Neural cell (in vitro differentiated cells): ENCODE results near the gene MYOZ1. TPM values are rescaled to one million over a fixed set of nuclear protein-coding genes. Genes with fewer than 3 reads are reported as not detected.

Source experiments
- H2AFZ ChIP-seq: fragments of 200-600, 300-800 bp; sonication (generic), shearing (Covaris generic); 2 replicates; pipeline ENCODE4 v1.6.0; 2014; ENCODE audit warnings: low read depth, mild to moderate bottlenecking, antibody characterized with exemption, low read length, moderate library complexity
- H3F3A ChIP-seq: fragments of 200-600 bp; shearing (Covaris generic); 2 replicates; pipeline ENCODE4 v1.6.1; 2016; ENCODE audit warnings: mild to moderate bottlenecking, moderate library complexity, mixed read lengths, antibody characterized with exemption, low read length; ENCODE audit not compliant: insufficient read depth, poor library complexity, severe bottlenecking
- H3K27ac ChIP-seq: fragments of 200-600, 300-800 bp; sonication (generic), shearing (Covaris generic); 2 replicates; pipeline ENCODE4 v1.5.1; 2014; ENCODE audit warnings: mild to moderate bottlenecking, low read length, moderate library complexity
- H3K27me3 ChIP-seq: fragments of 300-800, 200-600 bp; sonication (generic), shearing (Covaris generic); 2 replicates; pipeline ENCODE4 v1.6.0; 2014; ENCODE audit warnings: mild to moderate bottlenecking, low read depth, low read length, moderate library complexity; ENCODE audit not compliant: insufficient read depth
- H3K36me3 ChIP-seq: fragments of 300-800, 200-600 bp; sonication (generic), shearing (Covaris generic); 2 replicates; pipeline ENCODE4 v1.5.1; 2014; ENCODE audit warnings: mild to moderate bottlenecking, antibody characterized with exemption, low read length, moderate library complexity; ENCODE audit not compliant: insufficient read depth
- H3K4me2 ChIP-seq: fragments of 300-800, 200-600 bp; sonication (generic), shearing (Covaris generic); 2 replicates; pipeline ENCODE4 v1.6.0; 2014; ENCODE audit warnings: mild to moderate bottlenecking, low read length
- H3K4me3 ChIP-seq: fragments of 300-800, 200-600 bp; sonication (generic), shearing (Covaris generic); 2 replicates; pipeline ENCODE4 v1.5.1; 2014; ENCODE audit warnings: mild to moderate bottlenecking, low read length, moderate library complexity
- H3K79me2 ChIP-seq: fragments of 200-600 bp; shearing (Covaris generic); replicated peaks from 2 replicates; pipeline ENCODE4 v1.6.0; 2014; ENCODE audit warnings: mild to moderate bottlenecking, low read length, moderate library complexity; ENCODE audit not compliant: insufficient read depth
- H3K9ac ChIP-seq: fragments of 300-800, 200-600 bp; sonication (generic), shearing (Covaris generic); 2 replicates; pipeline ENCODE4 v1.6.1; 2016; ENCODE audit warnings: mild to moderate bottlenecking, low read length, mixed read lengths
- H3K9me2 ChIP-seq: fragments of 200-600 bp; shearing (Covaris generic); 2 replicates; pipeline ENCODE4 v1.6.1; 2016; ENCODE audit warnings: mild to moderate bottlenecking, low read length, mixed read lengths; ENCODE audit not compliant: insufficient read depth
- H3K9me3 ChIP-seq: fragments of 200-600, 300-800 bp; sonication (generic), shearing (Covaris generic); 2 replicates; pipeline ENCODE4 v1.6.1; 2016; ENCODE audit warnings: mild to moderate bottlenecking, mixed run types, low read length, moderate library complexity, mixed read lengths
- H4K20me1 ChIP-seq: fragments of 200-600 bp; shearing (Covaris generic); 2 replicates; pipeline ENCODE4 v1.6.1; 2016; ENCODE audit warnings: mild to moderate bottlenecking, mixed run types; ENCODE audit not compliant: insufficient read depth
- EP300 ChIP-seq: fragments of 450-650 bp; conservative IDR thresholded peaks from 2 replicates; pipeline ENCODE4 v1.6.1; 2014; ENCODE audit warnings: antibody characterized with exemption, mild to moderate bottlenecking, moderate library complexity; ENCODE audit not compliant: poor library complexity, severe bottlenecking
- EZH2 ChIP-seq: fragments of 200-600, 300-800 bp; shearing (Covaris generic), sonication (generic); IDR thresholded peaks from 2 replicates; pipeline ENCODE4 v1.6.1; 2014; ENCODE audit warnings: antibody characterized with exemption, low read length, borderline replicate concordance, mild to moderate bottlenecking; ENCODE audit not compliant: insufficient read depth, poor library complexity, severe bottlenecking
- MXI1 ChIP-seq: fragments of 450-650 bp; conservative IDR thresholded peaks from 2 replicates; pipeline ENCODE4 v1.6.1; 2014; ENCODE audit warnings: antibody characterized with exemption, mild to moderate bottlenecking; ENCODE audit not compliant: poor library complexity, severe bottlenecking
- POLR2AphosphoS5 ChIP-seq: IDR thresholded peaks from 2 replicates; pipeline ENCODE4 v1.6.1; 2012
- RAD21 ChIP-seq: fragments of 450-650 bp; conservative IDR thresholded peaks from 2 replicates; pipeline ENCODE4 v1.6.1; 2014; ENCODE audit warnings: antibody characterized with exemption, mild to moderate bottlenecking, moderate library complexity
- SMC3 ChIP-seq: fragments of 450-650 bp; conservative IDR thresholded peaks from 2 replicates; pipeline ENCODE4 v1.6.1; 2014; ENCODE audit warnings: antibody characterized with exemption, mild to moderate bottlenecking, moderate library complexity; ENCODE audit not compliant: poor library complexity
- TAF1 ChIP-seq: IDR thresholded peaks from 2 replicates; pipeline ENCODE4 v1.6.1; 2012; ENCODE audit warnings: low read depth
- polyA plus RNA-seq: library from polyadenylated mRNA; depleted of rRNA; stranded (reverse); fragments of >200 nt; gene quantifications from 2 replicates; pipeline ENCODE4 v1.2.3, GENCODE V29; 2014
- TF ChIP-seq, protein P1 (sequence below): IDR thresholded peaks from 2 replicates; pipeline ENCODE4 v1.6.1; 2012; ENCODE audit warnings: borderline replicate concordance
- TF ChIP-seq, protein P2 (sequence below): fragments of 450-650 bp; IDR thresholded peaks from 2 replicates; pipeline ENCODE4 v1.5.1; 2014; ENCODE audit warnings: antibody characterized with exemption, mild to moderate bottlenecking, moderate library complexity; ENCODE audit not compliant: poor library complexity, severe bottlenecking

MYOZ1 gene
- polyA plus RNA-seq, 1 donor from 2014 or later = 0.61 TPM

DNA sequence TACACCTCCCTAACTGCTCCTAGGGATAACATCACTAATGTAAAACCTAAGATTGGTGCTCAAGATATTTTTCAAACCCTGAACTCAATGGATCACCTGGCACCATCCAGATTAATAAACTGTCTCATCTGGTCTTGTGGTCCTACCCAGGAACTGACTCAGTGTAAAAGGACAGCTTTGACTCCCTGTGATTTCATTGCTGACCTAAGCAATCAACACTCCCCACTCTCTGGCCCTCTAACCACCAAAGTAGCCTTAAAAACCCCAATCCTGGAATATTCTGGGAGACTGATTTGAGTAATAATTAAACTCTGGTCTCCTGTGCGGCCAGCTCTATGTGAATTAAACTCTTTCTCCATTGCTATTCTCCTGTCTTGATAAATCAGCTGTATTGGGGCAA, 43.9 kb downstream of the MYOZ1 start:
- Histone ChIP-seq H3K9me3 (no peaks in the 10 kb centered on the region), H4K20me1 (no peaks in the 10 kb centered on the region), H2AFZ (no peak overlapping the region), H3K79me2 (no peaks in the 10 kb centered on the region), H3F3A (no peaks in the 10 kb centered on the region), H3K9ac (no peak overlapping the region), H3K4me2 (no peak overlapping the region), H3K36me3 (no peaks in the 10 kb centered on the region), H3K4me3 (no peak overlapping the region), H3K27ac (no peak overlapping the region), H3K27me3 (no peaks in the 10 kb centered on the region), H3K9me2 (no peaks in the 10 kb centered on the region)
- TF ChIP-seq, protein P1, sequence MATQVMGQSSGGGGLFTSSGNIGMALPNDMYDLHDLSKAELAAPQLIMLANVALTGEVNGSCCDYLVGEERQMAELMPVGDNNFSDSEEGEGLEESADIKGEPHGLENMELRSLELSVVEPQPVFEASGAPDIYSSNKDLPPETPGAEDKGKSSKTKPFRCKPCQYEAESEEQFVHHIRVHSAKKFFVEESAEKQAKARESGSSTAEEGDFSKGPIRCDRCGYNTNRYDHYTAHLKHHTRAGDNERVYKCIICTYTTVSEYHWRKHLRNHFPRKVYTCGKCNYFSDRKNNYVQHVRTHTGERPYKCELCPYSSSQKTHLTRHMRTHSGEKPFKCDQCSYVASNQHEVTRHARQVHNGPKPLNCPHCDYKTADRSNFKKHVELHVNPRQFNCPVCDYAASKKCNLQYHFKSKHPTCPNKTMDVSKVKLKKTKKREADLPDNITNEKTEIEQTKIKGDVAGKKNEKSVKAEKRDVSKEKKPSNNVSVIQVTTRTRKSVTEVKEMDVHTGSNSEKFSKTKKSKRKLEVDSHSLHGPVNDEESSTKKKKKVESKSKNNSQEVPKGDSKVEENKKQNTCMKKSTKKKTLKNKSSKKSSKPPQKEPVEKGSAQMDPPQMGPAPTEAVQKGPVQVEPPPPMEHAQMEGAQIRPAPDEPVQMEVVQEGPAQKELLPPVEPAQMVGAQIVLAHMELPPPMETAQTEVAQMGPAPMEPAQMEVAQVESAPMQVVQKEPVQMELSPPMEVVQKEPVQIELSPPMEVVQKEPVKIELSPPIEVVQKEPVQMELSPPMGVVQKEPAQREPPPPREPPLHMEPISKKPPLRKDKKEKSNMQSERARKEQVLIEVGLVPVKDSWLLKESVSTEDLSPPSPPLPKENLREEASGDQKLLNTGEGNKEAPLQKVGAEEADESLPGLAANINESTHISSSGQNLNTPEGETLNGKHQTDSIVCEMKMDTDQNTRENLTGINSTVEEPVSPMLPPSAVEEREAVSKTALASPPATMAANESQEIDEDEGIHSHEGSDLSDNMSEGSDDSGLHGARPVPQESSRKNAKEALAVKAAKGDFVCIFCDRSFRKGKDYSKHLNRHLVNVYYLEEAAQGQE = no peak
- TF ChIP-seq EP300 = no peak
- TF ChIP-seq, protein P2, sequence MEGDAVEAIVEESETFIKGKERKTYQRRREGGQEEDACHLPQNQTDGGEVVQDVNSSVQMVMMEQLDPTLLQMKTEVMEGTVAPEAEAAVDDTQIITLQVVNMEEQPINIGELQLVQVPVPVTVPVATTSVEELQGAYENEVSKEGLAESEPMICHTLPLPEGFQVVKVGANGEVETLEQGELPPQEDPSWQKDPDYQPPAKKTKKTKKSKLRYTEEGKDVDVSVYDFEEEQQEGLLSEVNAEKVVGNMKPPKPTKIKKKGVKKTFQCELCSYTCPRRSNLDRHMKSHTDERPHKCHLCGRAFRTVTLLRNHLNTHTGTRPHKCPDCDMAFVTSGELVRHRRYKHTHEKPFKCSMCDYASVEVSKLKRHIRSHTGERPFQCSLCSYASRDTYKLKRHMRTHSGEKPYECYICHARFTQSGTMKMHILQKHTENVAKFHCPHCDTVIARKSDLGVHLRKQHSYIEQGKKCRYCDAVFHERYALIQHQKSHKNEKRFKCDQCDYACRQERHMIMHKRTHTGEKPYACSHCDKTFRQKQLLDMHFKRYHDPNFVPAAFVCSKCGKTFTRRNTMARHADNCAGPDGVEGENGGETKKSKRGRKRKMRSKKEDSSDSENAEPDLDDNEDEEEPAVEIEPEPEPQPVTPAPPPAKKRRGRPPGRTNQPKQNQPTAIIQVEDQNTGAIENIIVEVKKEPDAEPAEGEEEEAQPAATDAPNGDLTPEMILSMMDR = no peak
- no peak for TF ChIP-seq MXI1
- no peak for TF ChIP-seq SMC3
- TF ChIP-seq RAD21 = no peak

DNA sequence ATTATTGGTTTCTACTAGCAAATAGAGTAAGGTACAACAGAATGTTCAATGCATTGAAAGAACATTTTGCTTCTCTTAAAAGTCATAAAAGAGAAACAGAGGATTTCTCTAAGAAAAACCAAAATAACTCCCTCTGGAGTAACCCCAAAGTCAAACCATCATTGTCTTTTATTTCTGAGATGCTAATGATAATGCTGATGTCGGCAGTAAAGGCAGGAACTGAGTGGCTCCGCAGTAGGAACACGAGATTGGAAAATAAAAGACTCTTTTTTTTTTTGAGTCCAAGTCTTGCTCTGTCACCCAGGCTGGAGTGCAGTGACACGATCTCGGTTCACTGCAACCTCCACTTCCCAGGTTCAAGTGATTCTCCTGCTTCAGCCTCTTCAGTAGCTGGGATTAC, 47.5 kb downstream of the MYOZ1 start:
- peaks cover 8% of the 10 kb centered on the region for H3K79me2 ChIP-seq
- H3K9me2 ChIP-seq = no peaks in the 10 kb centered on the region
- H3K36me3 ChIP-seq = no peaks in the 10 kb centered on the region
- no peak overlapping the region for H3K9ac ChIP-seq
- H2AFZ ChIP-seq = no peak overlapping the region
- no peaks in the 10 kb centered on the region for H3F3A ChIP-seq
- H3K4me3 ChIP-seq = no peak overlapping the region
- H3K27me3 ChIP-seq = no peaks in the 10 kb centered on the region
- H4K20me1 ChIP-seq = no peaks in the 10 kb centered on the region
- H3K4me2 ChIP-seq = no peak overlapping the region
- H3K27ac ChIP-seq = no peak overlapping the region
- no peak for TF ChIP-seq RAD21
- no peak for TF ChIP-seq EZH2
- TF ChIP-seq POLR2AphosphoS5 = no peak
- TF ChIP-seq, protein P1 = no peak
- TF ChIP-seq MXI1 = no peak
- TF ChIP-seq SMC3 = no peak
- TF ChIP-seq, protein P2 = no peak
- no peak for TF ChIP-seq EP300
- TF ChIP-seq TAF1 = no peak
- H3K9me3 ChIP-seq = no peaks in the 10 kb centered on the region
